ENCODE results near the gene GUSB. TPM values are rescaled to one million over a fixed set of nuclear protein-coding genes. Genes with fewer than 3 reads are reported as not detected.

GUSB gene
- total RNA-seq, 1 experiment from 2014 or later, result 62.0 TPM

GRCh38 chr7:66013938-66014337 is 31.9 kb upstream of the GUSB start:
- H3K27ac ChIP-seq (ENCODE audit: insufficient read length, low read depth, low read length), result no peak overlapping the region
- no peaks in the 10 kb centered on the region for H3K9me3 ChIP-seq (ENCODE audit: control insufficient read depth, low read depth, low read length)
- H3K23me2 ChIP-seq (ENCODE audit: insufficient read length, low read depth, low read length, poor library complexity, severe bottlenecking), result no peaks in the 10 kb centered on the region
- no peak overlapping the region for H2AK5ac ChIP-seq (ENCODE audit: insufficient read length, low read length)
- no peak overlapping the region for H4K91ac ChIP-seq (ENCODE audit: insufficient read length, low read depth, low read length)
- no peak overlapping the region for H3K27ac Mint-ChIP-seq
- H3K27me3 Mint-ChIP-seq (ENCODE audit: low read depth), result peaks cover 5% of the 10 kb centered on the region
- peak; percentile 55 for DNase-seq
- no CpG with 5 or more reads among the region's 5 CpGs for WGBS (ENCODE audit: extremely low coverage, insufficient read length, low lambda C conversion rate)
- no peak overlapping the region for H3K9ac ChIP-seq (ENCODE audit: extremely low read depth, insufficient read length, low read length)
- no peaks in the 10 kb centered on the region for H3K79me1 ChIP-seq (ENCODE audit: insufficient read depth, low read depth, low read length, poor library complexity, severe bottlenecking)
- H3K4me2 ChIP-seq (ENCODE audit: insufficient read depth, insufficient read length, low read length), result no peak overlapping the region
- no peaks in the 10 kb centered on the region for H3K79me2 ChIP-seq (ENCODE audit: insufficient read depth, low read length)
- H3K14ac ChIP-seq (ENCODE audit: insufficient read depth, low read length), result no peak overlapping the region
- no peaks in the 10 kb centered on the region for H3K4me1 ChIP-seq (ENCODE audit: insufficient read depth, low read length)
- no peak overlapping the region for H3K23ac ChIP-seq (ENCODE audit: insufficient read length, low read depth, low read length)
- no peak overlapping the region for H2BK12ac ChIP-seq (ENCODE audit: insufficient read length, low read depth, low read length)
- no peaks in the 10 kb centered on the region for H3K36me3 Mint-ChIP-seq (ENCODE audit: insufficient read depth in 1 of 3, low read depth in 3 of 3)
- no peak overlapping the region for H2BK15ac ChIP-seq (ENCODE audit: low read depth, low read length)
- no peak overlapping the region for H3K56ac ChIP-seq (ENCODE audit: insufficient read length, low read depth, low read length)
- no peak overlapping the region for H3K4me3 Mint-ChIP-seq
- no peak overlapping the region for H3K4ac ChIP-seq (ENCODE audit: low read depth, low read length)
- H2BK20ac ChIP-seq (ENCODE audit: low read depth, low read length, poor library complexity, severe bottlenecking), result no peak overlapping the region
- no peak overlapping the region for H4K8ac ChIP-seq (replicated peaks; ENCODE audit: insufficient read length, low read depth, low read length)
- H4K20me1 ChIP-seq (ENCODE audit: control insufficient read depth, insufficient read depth, insufficient read length), result no peaks in the 10 kb centered on the region
- no peaks in the 10 kb centered on the region for H3K9me3 Mint-ChIP-seq
- no peak overlapping the region for H2AFZ ChIP-seq (ENCODE audit: low read length)
- no peak overlapping the region for H2BK5ac ChIP-seq (ENCODE audit: insufficient read length, low read length)
- no peaks in the 10 kb centered on the region for H3K27me3 ChIP-seq (ENCODE audit: insufficient read depth, low read length)
- H3T11ph ChIP-seq (ENCODE audit: low read length), result no peak overlapping the region
- no peak overlapping the region for H2BK120ac ChIP-seq (ENCODE audit: low read depth, low read length, poor library complexity, severe bottlenecking)
- H3K18ac ChIP-seq (ENCODE audit: insufficient read length, low read depth, low read length), result no peak overlapping the region
- H3K4me1 Mint-ChIP-seq, result 0 out of 4 replicates have a peak, but pooled peaks cover 0 to 4% of the 10 kb centered on the region in 2 experiments
- H4K5ac ChIP-seq (ENCODE audit: insufficient read length, low read depth, low read length), result peak overlapping the region; percentile 63
- peak; percentile 51 for TF ChIP-seq CTCF (conservative IDR thresholded peaks at IDR 0.05)
